Measurements from ENCODE around the gene RAP1A.

Gene RAP1A

DNA sequence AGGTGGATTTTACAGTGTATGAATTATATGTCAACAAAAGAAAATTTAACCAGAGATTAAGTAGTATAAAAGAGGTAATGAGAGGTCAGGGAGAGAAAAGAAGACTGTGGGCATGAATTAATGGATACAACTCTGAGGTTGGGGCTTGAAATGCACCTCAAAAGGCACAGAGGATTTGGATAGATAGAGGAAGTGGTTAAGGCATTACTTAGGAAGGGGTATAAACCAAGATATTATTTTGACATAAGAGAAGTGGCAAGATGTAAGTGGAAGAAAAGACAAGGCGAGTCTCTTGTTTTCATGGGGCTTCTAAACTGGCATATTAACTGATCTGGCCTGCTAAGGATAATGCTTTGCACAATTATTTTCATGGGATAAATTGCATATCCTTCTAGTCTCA lies 34.1 kb downstream of the RAP1A start:
- Histone ChIP-seq H3K27ac (no peak overlapping the region), H3K9ac (ENCODE audit: insufficient read length) (no peak overlapping the region), H3K36me3 (ENCODE audit: insufficient read depth, low read length) (no peaks in the 10 kb centered on the region), H3K4me3 (no peak overlapping the region), H3K9me3 (ENCODE audit: low read depth, low read length) (no peaks in the 10 kb centered on the region)
- no peak for DNase-seq (ENCODE audit: low read depth, low spot score)
- TF ChIP-seq EZH2 (IDR thresholded peaks at IDR 0.05) (no peak), POLR2AphosphoS5 (IDR thresholded peaks at IDR 0.05; ENCODE audit: borderline replicate concordance, low read depth, low read length) (no peak), FOXP2 (optimal IDR thresholded peaks at IDR 0.05; ENCODE audit: control extremely low read depth, extremely low read length, insufficient read depth) (no peak)

GRCh38 chr1:111654839-111655238 lies 35.2 kb downstream of the RAP1A start:
- Histone ChIP-seq H3K27ac (no peak overlapping the region), H3K36me3 (ENCODE audit: insufficient read depth, low read length) (no peaks in the 10 kb centered on the region), H3K4me3 (no peak overlapping the region), H3K9me3 (ENCODE audit: low read depth, low read length) (no peaks in the 10 kb centered on the region), H3K9ac (ENCODE audit: insufficient read length) (no peak overlapping the region)
- no peak for DNase-seq (ENCODE audit: low read depth, low spot score)
- TF ChIP-seq POLR2AphosphoS5 (IDR thresholded peaks at IDR 0.05; ENCODE audit: borderline replicate concordance, low read depth, low read length) (no peak), FOXP2 (optimal IDR thresholded peaks at IDR 0.05; ENCODE audit: control extremely low read depth, extremely low read length, insufficient read depth) (no peak), EZH2 (IDR thresholded peaks at IDR 0.05) (no peak)

GRCh38 chr1:111656086-111657017 lies 36.8 kb downstream of the RAP1A start:
- DNase-seq (ENCODE audit: low read depth, low spot score): no peak

DNA sequence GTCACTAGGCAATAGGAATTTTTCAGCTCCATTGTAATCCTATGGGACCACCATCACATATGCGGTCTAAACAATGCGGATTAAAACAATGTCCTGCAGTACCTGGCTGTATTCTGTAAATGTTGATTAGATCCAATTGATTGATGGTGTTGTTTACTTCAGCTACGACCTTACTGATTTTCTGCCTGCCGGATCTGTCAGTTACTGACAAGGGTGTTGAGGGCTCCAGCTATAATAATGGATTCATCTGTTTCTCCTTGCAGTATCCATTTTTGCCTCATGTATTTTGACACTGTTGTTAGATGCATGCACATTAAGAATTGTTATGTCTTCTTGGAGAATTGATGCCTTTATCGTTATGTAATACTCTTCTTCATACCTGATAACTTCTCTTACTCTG lies 39.0 kb downstream of the RAP1A start:
- H3K27ac ChIP-seq: no peak overlapping the region
- H3K36me3 ChIP-seq (ENCODE audit: insufficient read depth, low read length): no peaks in the 10 kb centered on the region
- H3K4me3 ChIP-seq: no peak overlapping the region
- no peaks in the 10 kb centered on the region for H3K9me3 ChIP-seq (ENCODE audit: low read depth, low read length)
- H3K9ac ChIP-seq (ENCODE audit: insufficient read length): no peak overlapping the region
- no peak for DNase-seq (ENCODE audit: low read depth, low spot score)
- TF ChIP-seq FOXP2 (optimal IDR thresholded peaks at IDR 0.05; ENCODE audit: control extremely low read depth, extremely low read length, insufficient read depth) (no peak), EZH2 (IDR thresholded peaks at IDR 0.05) (no peak), POLR2AphosphoS5 (IDR thresholded peaks at IDR 0.05; ENCODE audit: borderline replicate concordance, low read depth, low read length) (no peak)

More at GRCh38 chr1:111656086-111657017, 36.8 kb downstream of the RAP1A start:
- no peaks in the 10 kb centered on the region for H3K9me3 ChIP-seq (ENCODE audit: low read depth, low read length)
- H3K27ac ChIP-seq: no peak overlapping the region
- TF ChIP-seq FOXP2 (optimal IDR thresholded peaks at IDR 0.05; ENCODE audit: control extremely low read depth, extremely low read length, insufficient read depth): no peak
- TF ChIP-seq EZH2 (IDR thresholded peaks at IDR 0.05): no peak
- no peak for TF ChIP-seq POLR2AphosphoS5 (IDR thresholded peaks at IDR 0.05; ENCODE audit: borderline replicate concordance, low read depth, low read length)
- H3K9ac ChIP-seq (ENCODE audit: insufficient read length): no peak overlapping the region
- no peak overlapping the region for H3K4me3 ChIP-seq
- no peaks in the 10 kb centered on the region for H3K36me3 ChIP-seq (ENCODE audit: insufficient read depth, low read length)

- Histone ChIP-seq H3K4me3 (no peak overlapping the region), H3K36me3 (ENCODE audit: insufficient read depth, low read length) (no peaks in the 10 kb centered on the region), H3K27ac (no peak overlapping the region), H3K9me3 (ENCODE audit: low read depth, low read length) (no peaks in the 10 kb centered on the region), H3K9ac (ENCODE audit: insufficient read length) (no peak overlapping the region)
- no peak for DNase-seq (ENCODE audit: low read depth, low spot score)
- TF ChIP-seq FOXP2 (optimal IDR thresholded peaks at IDR 0.05; ENCODE audit: control extremely low read depth, extremely low read length, insufficient read depth) (no peak), EZH2 (IDR thresholded peaks at IDR 0.05) (no peak), POLR2AphosphoS5 (IDR thresholded peaks at IDR 0.05; ENCODE audit: borderline replicate concordance, low read depth, low read length) (no peak)
Observed at GRCh38 chr1:111660204-111661150, 40.9 kb downstream of the RAP1A start.

DNA sequence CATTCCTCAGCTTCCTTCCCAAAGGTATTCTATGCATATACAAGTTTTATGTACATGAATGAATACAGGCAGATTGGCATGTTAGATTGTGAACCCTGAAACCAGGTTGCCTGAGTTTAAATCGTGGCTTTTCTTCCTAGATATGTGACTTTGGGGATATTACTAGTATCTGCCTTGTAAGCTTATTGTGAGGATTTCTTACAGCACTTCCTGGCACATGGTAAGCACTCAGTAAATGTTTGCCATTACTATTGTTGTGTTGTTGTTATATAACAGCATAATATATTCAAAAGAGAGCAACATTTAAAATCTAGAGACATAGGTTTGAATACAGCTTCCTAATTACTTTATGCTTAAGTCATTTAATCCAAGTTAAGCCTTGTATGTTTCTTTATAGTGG lies 45.1 kb downstream of the RAP1A start:
- Histone ChIP-seq H3K9me3 (ENCODE audit: low read depth, low read length) (no peaks in the 10 kb centered on the region), H3K4me3 (no peak overlapping the region), H3K27ac (no peak overlapping the region), H3K9ac (ENCODE audit: insufficient read length) (no peak overlapping the region), H3K36me3 (ENCODE audit: insufficient read depth, low read length) (no peaks in the 10 kb centered on the region; the same call in 1 of the 2 replicates)
- TF ChIP-seq POLR2AphosphoS5 (IDR thresholded peaks at IDR 0.05; ENCODE audit: borderline replicate concordance, low read depth, low read length) (no peak), EZH2 (IDR thresholded peaks at IDR 0.05) (no peak), FOXP2 (optimal IDR thresholded peaks at IDR 0.05; ENCODE audit: control extremely low read depth, extremely low read length, insufficient read depth) (no peak)
- no peak for DNase-seq (ENCODE audit: low read depth, low spot score)

DNA sequence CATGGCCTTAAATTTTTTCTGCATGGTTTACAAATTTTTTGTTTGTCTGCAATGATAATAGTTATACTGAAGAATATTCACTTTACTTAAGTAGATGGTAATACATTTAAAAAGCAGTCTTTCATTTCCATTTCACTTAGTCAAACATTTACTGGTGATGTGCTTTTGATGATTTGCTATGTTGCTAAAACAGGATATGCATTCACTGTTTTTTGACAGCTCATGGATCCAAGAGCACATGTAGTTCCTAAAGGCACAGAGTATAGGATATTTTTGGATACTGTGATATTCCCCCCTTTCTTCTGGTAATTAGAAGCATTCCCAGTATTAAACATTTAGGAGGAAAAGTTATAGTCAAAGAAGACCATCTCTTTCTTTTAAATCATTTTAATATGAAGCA lies 45.9 kb downstream of the RAP1A start:
- TF ChIP-seq FOXP2 (optimal IDR thresholded peaks at IDR 0.05; ENCODE audit: control extremely low read depth, extremely low read length, insufficient read depth) (no peak), EZH2 (IDR thresholded peaks at IDR 0.05) (no peak), POLR2AphosphoS5 (IDR thresholded peaks at IDR 0.05; ENCODE audit: borderline replicate concordance, low read depth, low read length) (no peak)
- no peaks in the 10 kb centered on the region; the same call in 1 of the 2 replicates for H3K36me3 ChIP-seq (ENCODE audit: insufficient read depth, low read length)

DNA sequence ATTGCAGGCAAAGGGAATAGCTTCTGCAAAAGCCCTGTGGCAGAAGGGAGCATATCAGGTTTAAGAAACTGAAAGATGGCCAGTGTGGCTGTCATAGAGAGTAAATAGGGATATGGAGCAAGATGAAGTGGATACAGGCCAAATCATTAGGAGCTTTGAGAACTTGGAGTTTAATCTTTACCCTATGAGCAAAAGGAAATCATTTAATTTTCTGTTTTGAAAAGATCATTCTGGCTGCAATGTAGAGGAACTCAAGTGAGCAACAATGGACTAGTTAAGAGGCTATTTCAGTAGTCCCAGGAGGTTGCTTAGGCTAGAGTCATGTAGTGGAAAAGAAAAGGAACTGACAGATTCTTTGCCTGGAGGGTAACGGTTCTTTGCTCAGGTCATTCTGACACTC lies 47.2 kb downstream of the RAP1A start:
- Histone ChIP-seq H3K27ac (no peak overlapping the region), H3K9ac (ENCODE audit: insufficient read length) (no peak overlapping the region)
- DNase-seq (ENCODE audit: low read depth, low spot score): no peak

More for the DNA sequence above, 45.9 kb downstream of the RAP1A start:
- Histone ChIP-seq H3K9ac (ENCODE audit: insufficient read length) (no peak overlapping the region), H3K4me3 (no peak overlapping the region), H3K27ac (no peak overlapping the region), H3K9me3 (ENCODE audit: low read depth, low read length) (no peaks in the 10 kb centered on the region)
- no peak for DNase-seq (ENCODE audit: low read depth, low spot score)

More for the DNA sequence above, 47.2 kb downstream of the RAP1A start:
- Histone ChIP-seq H3K4me3 (no peak overlapping the region), H3K9me3 (ENCODE audit: low read depth, low read length) (no peaks in the 10 kb centered on the region), H3K36me3 (ENCODE audit: insufficient read depth, low read length) (no peaks in the 10 kb centered on the region; the same call in 1 of the 2 replicates)
- no peak for TF ChIP-seq EZH2 (IDR thresholded peaks at IDR 0.05)
- TF ChIP-seq FOXP2 (optimal IDR thresholded peaks at IDR 0.05; ENCODE audit: control extremely low read depth, extremely low read length, insufficient read depth): no peak
- TF ChIP-seq POLR2AphosphoS5 (IDR thresholded peaks at IDR 0.05; ENCODE audit: borderline replicate concordance, low read depth, low read length): no peak
